ENCODE data around the gene SETD6. TPM values are rescaled to one million over a fixed set of nuclear protein-coding genes. Genes with fewer than 3 reads are reported as not detected.

Gene SETD6
- total and polyA plus RNA-seq, 2 of the 13 experiments (the other 11 are each of a cell fraction or from before 2014, with no cell fraction given) = 24.0 to 25.7 TPM

DNA sequence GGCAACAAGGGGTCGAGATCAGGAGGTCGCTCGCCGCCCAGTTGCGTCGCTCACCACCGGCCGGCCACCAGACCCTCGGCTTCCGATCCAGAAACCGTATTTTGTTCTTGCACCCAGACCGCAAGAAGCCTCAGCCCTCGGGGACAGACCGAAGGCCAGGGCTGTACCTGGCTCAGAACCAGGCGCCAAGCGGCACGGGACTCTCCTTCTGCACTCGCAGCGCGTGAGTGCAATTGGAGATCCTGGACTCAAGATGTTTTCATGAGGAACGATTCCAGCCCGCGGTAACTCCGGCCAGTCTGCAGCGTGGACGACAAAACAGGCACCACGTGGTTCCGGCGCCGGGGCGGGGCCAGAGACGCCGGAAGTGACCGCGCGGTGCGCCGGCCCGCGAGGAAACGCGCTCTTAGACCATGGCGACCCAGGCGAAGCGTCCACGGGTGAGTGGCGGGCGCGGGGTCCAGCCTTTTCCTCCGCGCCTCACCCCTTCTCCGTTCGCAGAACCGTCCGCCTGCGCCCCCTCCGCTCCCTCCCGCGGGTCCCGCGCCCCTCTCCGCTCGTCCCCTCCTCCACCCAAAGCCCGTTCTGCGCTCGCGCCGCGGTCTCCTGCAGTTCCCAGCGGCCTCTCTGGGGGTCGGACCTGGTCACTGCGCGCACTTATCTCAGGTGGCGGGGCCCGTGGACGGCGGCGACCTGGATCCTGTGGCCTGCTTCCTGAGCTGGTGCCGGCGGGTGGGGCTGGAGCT lies at the start of gene SETD6 (continued):
- TF ChIP-seq GZF1 (CRISPR knock-in tag; IDR thresholded peaks at IDR 0.05) (peak; percentile 88; the same call in 1 of the 2 replicates), RAD21 (CRISPR knock-in tag; IDR thresholded peaks at IDR 0.05) (peak; percentile 42; the same call in 1 of the 2 replicates), PCBP2 (optimal IDR thresholded peaks at IDR 0.05; ENCODE audit: low read depth, low read length, poor library complexity, severe bottlenecking) (no peak), ZNF296 (CRISPR knock-in tag; conservative IDR thresholded peaks at IDR 0.05) (peak; percentile 96), ZNF510 (CRISPR knock-in tag; IDR thresholded peaks at IDR 0.05; ENCODE audit: low read depth) (peak; percentile 98; the same call in 1 of the 2 replicates), ZNF564 (CRISPR knock-in tag; IDR thresholded peaks at IDR 0.05) (peak; percentile 96), HOXA3 (CRISPR knock-in tag; IDR thresholded peaks at IDR 0.05) (peak; percentile 96), ZNF264 (CRISPR knock-in tag; IDR thresholded peaks at IDR 0.05) (peak; percentile 89; the same call in 1 of the 2 replicates), ZNF12 (CRISPR knock-in tag; IDR thresholded peaks at IDR 0.05) (peak; percentile 77), TP53 (CRISPR knock-in tag; conservative IDR thresholded peaks at IDR 0.05) (0 out of 2 replicates have a peak, but pooled peaks have one; percentile 91)
- TF ChIP-seq, protein P1, sequence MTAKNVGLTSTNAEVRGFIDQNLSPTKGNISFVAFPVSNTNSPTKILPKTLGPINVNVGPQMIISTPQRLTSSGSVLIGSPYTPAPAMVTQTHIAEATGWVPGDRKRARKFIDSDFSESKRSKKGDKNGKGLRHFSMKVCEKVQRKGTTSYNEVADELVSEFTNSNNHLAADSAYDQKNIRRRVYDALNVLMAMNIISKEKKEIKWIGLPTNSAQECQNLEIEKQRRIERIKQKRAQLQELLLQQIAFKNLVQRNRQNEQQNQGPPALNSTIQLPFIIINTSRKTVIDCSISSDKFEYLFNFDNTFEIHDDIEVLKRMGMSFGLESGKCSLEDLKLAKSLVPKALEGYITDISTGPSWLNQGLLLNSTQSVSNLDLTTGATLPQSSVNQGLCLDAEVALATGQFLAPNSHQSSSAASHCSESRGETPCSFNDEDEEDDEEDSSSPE (CRISPR knock-in tag; IDR thresholded peaks at IDR 0.05) = peak; percentile 92
- TF ChIP-seq, protein P2, sequence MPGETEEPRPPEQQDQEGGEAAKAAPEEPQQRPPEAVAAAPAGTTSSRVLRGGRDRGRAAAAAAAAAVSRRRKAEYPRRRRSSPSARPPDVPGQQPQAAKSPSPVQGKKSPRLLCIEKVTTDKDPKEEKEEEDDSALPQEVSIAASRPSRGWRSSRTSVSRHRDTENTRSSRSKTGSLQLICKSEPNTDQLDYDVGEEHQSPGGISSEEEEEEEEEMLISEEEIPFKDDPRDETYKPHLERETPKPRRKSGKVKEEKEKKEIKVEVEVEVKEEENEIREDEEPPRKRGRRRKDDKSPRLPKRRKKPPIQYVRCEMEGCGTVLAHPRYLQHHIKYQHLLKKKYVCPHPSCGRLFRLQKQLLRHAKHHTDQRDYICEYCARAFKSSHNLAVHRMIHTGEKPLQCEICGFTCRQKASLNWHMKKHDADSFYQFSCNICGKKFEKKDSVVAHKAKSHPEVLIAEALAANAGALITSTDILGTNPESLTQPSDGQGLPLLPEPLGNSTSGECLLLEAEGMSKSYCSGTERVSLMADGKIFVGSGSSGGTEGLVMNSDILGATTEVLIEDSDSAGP (CRISPR knock-in tag; IDR thresholded peaks at IDR 0.05; ENCODE audit: borderline replicate concordance) = peak; percentile 92
- TF ChIP-seq, protein P3, sequence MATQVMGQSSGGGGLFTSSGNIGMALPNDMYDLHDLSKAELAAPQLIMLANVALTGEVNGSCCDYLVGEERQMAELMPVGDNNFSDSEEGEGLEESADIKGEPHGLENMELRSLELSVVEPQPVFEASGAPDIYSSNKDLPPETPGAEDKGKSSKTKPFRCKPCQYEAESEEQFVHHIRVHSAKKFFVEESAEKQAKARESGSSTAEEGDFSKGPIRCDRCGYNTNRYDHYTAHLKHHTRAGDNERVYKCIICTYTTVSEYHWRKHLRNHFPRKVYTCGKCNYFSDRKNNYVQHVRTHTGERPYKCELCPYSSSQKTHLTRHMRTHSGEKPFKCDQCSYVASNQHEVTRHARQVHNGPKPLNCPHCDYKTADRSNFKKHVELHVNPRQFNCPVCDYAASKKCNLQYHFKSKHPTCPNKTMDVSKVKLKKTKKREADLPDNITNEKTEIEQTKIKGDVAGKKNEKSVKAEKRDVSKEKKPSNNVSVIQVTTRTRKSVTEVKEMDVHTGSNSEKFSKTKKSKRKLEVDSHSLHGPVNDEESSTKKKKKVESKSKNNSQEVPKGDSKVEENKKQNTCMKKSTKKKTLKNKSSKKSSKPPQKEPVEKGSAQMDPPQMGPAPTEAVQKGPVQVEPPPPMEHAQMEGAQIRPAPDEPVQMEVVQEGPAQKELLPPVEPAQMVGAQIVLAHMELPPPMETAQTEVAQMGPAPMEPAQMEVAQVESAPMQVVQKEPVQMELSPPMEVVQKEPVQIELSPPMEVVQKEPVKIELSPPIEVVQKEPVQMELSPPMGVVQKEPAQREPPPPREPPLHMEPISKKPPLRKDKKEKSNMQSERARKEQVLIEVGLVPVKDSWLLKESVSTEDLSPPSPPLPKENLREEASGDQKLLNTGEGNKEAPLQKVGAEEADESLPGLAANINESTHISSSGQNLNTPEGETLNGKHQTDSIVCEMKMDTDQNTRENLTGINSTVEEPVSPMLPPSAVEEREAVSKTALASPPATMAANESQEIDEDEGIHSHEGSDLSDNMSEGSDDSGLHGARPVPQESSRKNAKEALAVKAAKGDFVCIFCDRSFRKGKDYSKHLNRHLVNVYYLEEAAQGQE (IDR thresholded peaks at IDR 0.05; ENCODE audit: borderline replicate concordance in 1 of 2, low read depth in 1 of 2, low read length in 2 of 2) = peak in 1 of 2 experiments; percentile 26; a peak in 2 of 4 replicates
- TF ChIP-seq, protein P4, sequence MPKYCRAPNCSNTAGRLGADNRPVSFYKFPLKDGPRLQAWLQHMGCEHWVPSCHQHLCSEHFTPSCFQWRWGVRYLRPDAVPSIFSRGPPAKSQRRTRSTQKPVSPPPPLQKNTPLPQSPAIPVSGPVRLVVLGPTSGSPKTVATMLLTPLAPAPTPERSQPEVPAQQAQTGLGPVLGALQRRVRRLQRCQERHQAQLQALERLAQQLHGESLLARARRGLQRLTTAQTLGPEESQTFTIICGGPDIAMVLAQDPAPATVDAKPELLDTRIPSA (CRISPR knock-in tag; IDR thresholded peaks at IDR 0.05; ENCODE audit: borderline replicate concordance) = peak; percentile 97; the same call in 1 of the 2 replicates
- TF ChIP-seq, protein P5, sequence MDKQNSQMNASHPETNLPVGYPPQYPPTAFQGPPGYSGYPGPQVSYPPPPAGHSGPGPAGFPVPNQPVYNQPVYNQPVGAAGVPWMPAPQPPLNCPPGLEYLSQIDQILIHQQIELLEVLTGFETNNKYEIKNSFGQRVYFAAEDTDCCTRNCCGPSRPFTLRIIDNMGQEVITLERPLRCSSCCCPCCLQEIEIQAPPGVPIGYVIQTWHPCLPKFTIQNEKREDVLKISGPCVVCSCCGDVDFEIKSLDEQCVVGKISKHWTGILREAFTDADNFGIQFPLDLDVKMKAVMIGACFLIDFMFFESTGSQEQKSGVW (CRISPR knock-in tag; IDR thresholded peaks at IDR 0.05; ENCODE audit: borderline replicate concordance) = peak; percentile 93; the same call in 1 of the 2 replicates
- TF ChIP-seq, protein P6, sequence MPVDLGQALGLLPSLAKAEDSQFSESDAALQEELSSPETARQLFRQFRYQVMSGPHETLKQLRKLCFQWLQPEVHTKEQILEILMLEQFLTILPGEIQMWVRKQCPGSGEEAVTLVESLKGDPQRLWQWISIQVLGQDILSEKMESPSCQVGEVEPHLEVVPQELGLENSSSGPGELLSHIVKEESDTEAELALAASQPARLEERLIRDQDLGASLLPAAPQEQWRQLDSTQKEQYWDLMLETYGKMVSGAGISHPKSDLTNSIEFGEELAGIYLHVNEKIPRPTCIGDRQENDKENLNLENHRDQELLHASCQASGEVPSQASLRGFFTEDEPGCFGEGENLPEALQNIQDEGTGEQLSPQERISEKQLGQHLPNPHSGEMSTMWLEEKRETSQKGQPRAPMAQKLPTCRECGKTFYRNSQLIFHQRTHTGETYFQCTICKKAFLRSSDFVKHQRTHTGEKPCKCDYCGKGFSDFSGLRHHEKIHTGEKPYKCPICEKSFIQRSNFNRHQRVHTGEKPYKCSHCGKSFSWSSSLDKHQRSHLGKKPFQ (CRISPR knock-in tag; IDR thresholded peaks at IDR 0.05; ENCODE audit: insufficient replicate concordance) = peak; percentile 94

Data from HepG2 (cell line).